ENCODE measurements around the gene C17orf75. TPM values are rescaled to one million over a fixed set of nuclear protein-coding genes. Genes with fewer than 3 reads are reported as not detected.

C17orf75 gene
- total and polyA plus RNA-seq, 12 donors: 10.7 to 25.6 (median 21.0) TPM

DNA sequence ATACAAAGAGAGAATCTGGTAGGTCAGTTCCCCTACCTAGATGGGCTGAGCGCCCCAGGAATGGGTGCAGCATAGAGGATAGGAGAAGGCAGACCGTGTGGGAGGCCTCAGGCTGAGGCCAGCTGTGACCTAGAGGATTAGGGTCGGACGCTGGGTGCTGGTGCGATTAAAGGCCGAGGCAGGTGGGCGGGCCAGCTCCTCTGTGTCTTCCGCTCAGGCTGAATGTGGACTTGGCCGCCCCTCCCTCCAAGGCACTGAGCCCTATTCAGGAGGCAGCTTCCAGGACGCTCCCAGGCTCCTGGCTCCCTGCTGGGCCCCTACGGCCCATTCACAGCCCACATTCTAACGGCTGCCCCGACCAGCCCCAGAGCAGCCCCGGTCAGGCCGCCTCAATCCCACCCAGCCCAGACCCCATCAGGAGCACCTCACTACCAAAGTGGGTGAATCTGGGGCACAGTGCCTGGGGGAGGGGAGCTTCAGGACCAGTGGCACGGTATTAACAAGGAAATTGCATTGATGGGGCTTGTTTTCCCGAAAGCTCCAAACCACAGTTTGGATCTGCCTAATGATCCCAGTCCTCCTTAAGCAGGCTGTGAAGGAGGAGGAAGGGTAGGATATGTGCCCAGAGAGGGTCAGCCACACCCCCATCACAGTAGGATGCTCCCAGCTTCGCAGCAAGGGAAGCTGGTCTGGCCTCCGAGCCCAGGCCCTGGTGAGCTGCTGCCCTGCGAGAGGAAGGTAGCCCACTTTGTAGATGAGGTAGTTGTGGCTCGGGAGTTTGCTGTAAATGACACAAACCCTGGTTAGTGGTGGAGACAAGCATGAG lies 61.9 kb downstream of the C17orf75 start:
- Histone ChIP-seq H3K36me3 (no peaks in the 10 kb centered on the region), H3K4me3 (no peak overlapping the region), H3K27ac (no peak overlapping the region), H3K4me1 (peaks cover 0 to 22% (median 8%) of the 10 kb centered on the region in 9 donors), H3K27me3 (peaks cover 0 to 24% (median 10%) of the 10 kb centered on the region in 7 donors), H3K9me3 (no peaks in the 10 kb centered on the region)
- intact Hi-C loops (cut with DNase I): loop anchor here in 1 of 10 donors (10.0 kb wide), 1 partner anchor 65 kb away; no protein-coding TSS in a partner anchor
- ATAC-seq (no peak), DNase-seq (no peak)
- no peak for TF ChIP-seq CTCF (IDR thresholded peaks at IDR 0.05)
- WGBS, 2 donors: 73 to 77% methylated on average over 21 of the region's 21 CpGs

DNA sequence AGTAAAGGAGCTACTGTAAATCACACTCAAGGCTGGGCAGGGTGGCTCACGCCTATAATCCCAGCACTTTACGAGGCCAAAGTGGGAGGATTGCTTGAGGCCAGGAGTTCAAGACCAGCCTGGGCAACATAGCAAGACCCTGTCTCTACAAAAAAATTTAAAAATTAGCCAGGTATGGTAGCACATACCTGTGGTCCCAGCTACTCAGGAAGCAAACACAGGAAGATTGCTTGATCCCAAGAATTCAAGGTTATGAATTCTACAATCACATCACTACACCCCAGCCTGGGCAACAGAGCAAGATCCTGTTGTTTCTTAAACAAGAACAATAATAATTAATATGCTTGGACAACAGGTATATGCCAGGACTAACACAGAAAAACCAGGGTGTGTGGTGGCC lies 63.2 kb downstream of the C17orf75 start:
- intact Hi-C loops (cut with DNase I): loop anchor here in 1 of 10 donors (10.0 kb wide), 1 partner anchor 64 kb away; no protein-coding TSS in a partner anchor
- Histone ChIP-seq H3K27me3 (peaks cover 0 to 29% (median 11%) of the 10 kb centered on the region in 7 donors), H3K4me1 (peaks cover 0 to 17% (median 7%) of the 10 kb centered on the region in 9 donors), H3K4me3 (no peak overlapping the region), H3K9me3 (no peaks in the 10 kb centered on the region), H3K36me3 (no peaks in the 10 kb centered on the region), H3K27ac (no peak overlapping the region)
- no peak for ATAC-seq
- no peak for TF ChIP-seq CTCF (IDR thresholded peaks at IDR 0.05)
- DNase-seq: no peak
- WGBS, 2 donors: 97 to 98% methylated on average over 2 of the region's 2 CpGs

Small RNA genes lying within 50 kb of the gene (microRNA-seq; reads per million reads assigned to microRNA genes)
- 0 reads per million in 2 donors for gene MIR632

Other genes starting within 250 kb of the C17orf75 start
- 10 to 100 TPM; 45.2 to 72.2 (median 48.5) TPM for gene RHOT1, start 199.7 kb downstream of the C17orf75 start, total RNA-seq
- gene RHOT1, start 199.7 kb downstream of the C17orf75 start, polyA plus RNA-seq: 10 to 100 TPM; 32.5 to 76.6 TPM
- 1 to 10 TPM in 1 of 10 donors, under 1 TPM in 7, not detected in 2; 0.07 to 2.0 (median 0.30) TPM for gene RHBDL3, start 76.3 kb downstream of the C17orf75 start, total RNA-seq
- 1 to 10 TPM in 1 of 2 donors, under 1 TPM in 1; 0.13 to 3.7 TPM for gene RHBDL3, start 76.3 kb downstream of the C17orf75 start, polyA plus RNA-seq
- 10 to 100 TPM; 68.4 to 86.7 (median 79.3) TPM for gene ZNF207, start 8.0 kb upstream of the C17orf75 start, total RNA-seq
- gene ZNF207, start 8.0 kb upstream of the C17orf75 start, polyA plus RNA-seq: 10 to 100 TPM; 39.9 to 49.9 TPM
- 100 to 1,000 TPM in 1 of 10 donors, 10 to 100 TPM in 9; 74.9 to 102 (median 84.1) TPM for gene PSMD11, start 102.3 kb upstream of the C17orf75 start, total RNA-seq
- 10 to 100 TPM; 41.9 to 78.9 TPM for gene PSMD11, start 102.3 kb upstream of the C17orf75 start, polyA plus RNA-seq
- gene CDK5R1, start 144.8 kb upstream of the C17orf75 start, total RNA-seq: 1 to 10 TPM in 9 of 10 donors, under 1 TPM in 1; 0.90 to 2.1 (median 1.3) TPM
- gene CDK5R1, start 144.8 kb upstream of the C17orf75 start, polyA plus RNA-seq: under 1 TPM; 0.66 to 0.83 TPM

Measured in heart right ventricle (tissue), 16 donors.